ENCODE data around the gene ZGPAT.

GRCh38 chr20:63745424-63745805 lies 37.6 kb downstream of the ZGPAT start:
- TF ChIP-seq STAT3 (IDR thresholded peaks at IDR 0.05; ENCODE audit: low read depth, low read length) (no peak), CTCF (IDR thresholded peaks at IDR 0.05 in 2 of 3, conservative IDR thresholded peaks at IDR 0.05 in 1 of 3; ENCODE audit: control insufficient read depth in 2 of 3, extremely low read depth in 1 of 3, insufficient read depth in 1 of 3, low read depth in 3 of 3, low read length in 3 of 3) (no peak), TAF1 (IDR thresholded peaks at IDR 0.05; ENCODE audit: borderline replicate concordance, low read depth, low read length) (no peak), POLR2A (IDR thresholded peaks at IDR 0.05; ENCODE audit: low read depth, low read length) (no peak), POLR2AphosphoS5 (IDR thresholded peaks at IDR 0.05; ENCODE audit: low read length) (no peak), USF2 (IDR thresholded peaks at IDR 0.05; ENCODE audit: borderline replicate concordance, low read depth, low read length) (no peak), JUNB (IDR thresholded peaks at IDR 0.05) (no peak), MTA2 (IDR thresholded peaks at IDR 0.05; ENCODE audit: low read depth) (no peak), SRF (IDR thresholded peaks at IDR 0.05; ENCODE audit: low read depth in 2 of 2, low read length in 2 of 2) (no peak), PAX8 (IDR thresholded peaks at IDR 0.05) (no peak)

All from GM12878 (cell line).